ENCODE data around the gene HOXA3. TPM values are rescaled to one million over a fixed set of nuclear protein-coding genes. Genes with fewer than 3 reads are reported as not detected.
A peak's percentile ranks its signal among the peaks of the same experiment; 100 is the strongest.

HOXA3 gene
- total and polyA plus RNA-seq, 9 of the 15 experiments (the other 6 are each of a cell fraction or from before 2014, with no cell fraction given) = 0.04 to 0.13 TPM; not detected in 7

DNA sequence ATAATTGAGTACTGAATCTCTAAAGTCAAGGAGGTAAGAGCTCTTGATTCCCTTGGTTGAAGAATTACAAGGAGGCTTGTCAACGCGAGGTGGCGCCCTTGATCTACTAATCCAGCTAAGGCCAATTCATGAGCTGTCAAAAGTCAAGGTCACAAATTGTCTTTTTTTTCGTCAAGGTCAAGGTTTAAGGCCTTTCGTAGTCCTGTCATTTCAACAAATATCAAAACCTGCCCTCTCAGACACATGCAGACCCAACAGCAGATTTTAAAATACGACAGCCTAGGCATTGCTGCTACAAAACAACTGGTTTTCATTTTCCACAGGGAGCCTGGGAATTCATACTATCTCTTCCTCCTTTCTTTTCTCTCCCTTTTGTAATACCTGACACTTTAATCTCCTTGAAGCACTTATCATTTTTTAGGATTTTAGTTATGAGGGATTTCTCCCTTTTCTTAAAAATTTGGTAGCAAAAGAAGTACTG lies 43.9 kb upstream of the HOXA3 start (continued):
- peak; percentile 80 for TF ChIP-seq REST (IDR thresholded peaks at IDR 0.05; ENCODE audit: borderline replicate concordance)
- TF ChIP-seq REST (CRISPR knock-in tag; IDR thresholded peaks at IDR 0.05; ENCODE audit: low read depth) = no peak
- TF ChIP-seq BMI1 (IDR thresholded peaks at IDR 0.05; ENCODE audit: low read length) = peak; percentile 44; the same call in 1 of the 2 replicates
- TF ChIP-seq, protein P1, sequence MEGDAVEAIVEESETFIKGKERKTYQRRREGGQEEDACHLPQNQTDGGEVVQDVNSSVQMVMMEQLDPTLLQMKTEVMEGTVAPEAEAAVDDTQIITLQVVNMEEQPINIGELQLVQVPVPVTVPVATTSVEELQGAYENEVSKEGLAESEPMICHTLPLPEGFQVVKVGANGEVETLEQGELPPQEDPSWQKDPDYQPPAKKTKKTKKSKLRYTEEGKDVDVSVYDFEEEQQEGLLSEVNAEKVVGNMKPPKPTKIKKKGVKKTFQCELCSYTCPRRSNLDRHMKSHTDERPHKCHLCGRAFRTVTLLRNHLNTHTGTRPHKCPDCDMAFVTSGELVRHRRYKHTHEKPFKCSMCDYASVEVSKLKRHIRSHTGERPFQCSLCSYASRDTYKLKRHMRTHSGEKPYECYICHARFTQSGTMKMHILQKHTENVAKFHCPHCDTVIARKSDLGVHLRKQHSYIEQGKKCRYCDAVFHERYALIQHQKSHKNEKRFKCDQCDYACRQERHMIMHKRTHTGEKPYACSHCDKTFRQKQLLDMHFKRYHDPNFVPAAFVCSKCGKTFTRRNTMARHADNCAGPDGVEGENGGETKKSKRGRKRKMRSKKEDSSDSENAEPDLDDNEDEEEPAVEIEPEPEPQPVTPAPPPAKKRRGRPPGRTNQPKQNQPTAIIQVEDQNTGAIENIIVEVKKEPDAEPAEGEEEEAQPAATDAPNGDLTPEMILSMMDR (IDR thresholded peaks at IDR 0.05 in 2 of 3, conservative IDR thresholded peaks at IDR 0.05 in 1 of 3; ENCODE audit: insufficient read depth in 2 of 3, low read depth in 1 of 3, low read length in 3 of 3) = peak; percentile 66 to 84 (median 76)
- TF ChIP-seq SMC3 (conservative IDR thresholded peaks at IDR 0.05; ENCODE audit: insufficient read depth, low read depth, low read length) = peak; percentile 91
- no peak for TF ChIP-seq NFYB (IDR thresholded peaks at IDR 0.05; ENCODE audit: extremely low read depth, insufficient read length)
- peak; percentile 89 to 93 for TF ChIP-seq RAD21 (CRISPR knock-in tag; conservative IDR thresholded peaks at IDR 0.05 in 1 of 2, IDR thresholded peaks at IDR 0.05 in 1 of 2)
- TF ChIP-seq ZNF780A (CRISPR knock-in tag; IDR thresholded peaks at IDR 0.05) = no peak

Measured in K562 (cell line).